Kidney epithelial cell (primary cell): Measurements from ENCODE around the gene RHEB. TPM values are rescaled to one million over a fixed set of nuclear protein-coding genes. Genes with fewer than 3 reads are reported as not detected.

Source experiments
- DNase-seq: peaks from one replicate; pipeline ENCODE4 v3.0.0-alpha.2; 2010; ENCODE audit warnings: low read depth
- H3K27me3 ChIP-seq: 2 replicates; pipeline ENCODE4 v1.6.0; 2011; ENCODE audit warnings: low read length; ENCODE audit not compliant: control insufficient read depth, insufficient read depth
- H3K36me3 ChIP-seq: 2 replicates; pipeline ENCODE4 v1.5.1; 2011; ENCODE audit warnings: low read length; ENCODE audit not compliant: control insufficient read depth, insufficient read depth
- H3K4me3 ChIP-seq: 2 replicates; pipeline ENCODE4 v1.5.1; 2011; ENCODE audit warnings: low read depth, mild to moderate bottlenecking, control low read depth, low read length
- total RNA-seq: library from RNA; depleted of rRNA; stranded (reverse); fragments of >200 nt; gene quantifications from 2 replicates; pipeline ENCODE4 v1.2.3, GENCODE V29; 2015
- TF ChIP-seq, protein P1 (sequence below): IDR thresholded peaks from 2 replicates; pipeline ENCODE4 v1.5.1; 2011; ENCODE audit warnings: mild to moderate bottlenecking, moderate library complexity, low read length, control low read depth, inconsistent platforms; ENCODE audit not compliant: insufficient read depth, poor library complexity, severe bottlenecking

Gene RHEB
- total RNA-seq, 1 donor from 2014 or later, result 139 TPM

DNA sequence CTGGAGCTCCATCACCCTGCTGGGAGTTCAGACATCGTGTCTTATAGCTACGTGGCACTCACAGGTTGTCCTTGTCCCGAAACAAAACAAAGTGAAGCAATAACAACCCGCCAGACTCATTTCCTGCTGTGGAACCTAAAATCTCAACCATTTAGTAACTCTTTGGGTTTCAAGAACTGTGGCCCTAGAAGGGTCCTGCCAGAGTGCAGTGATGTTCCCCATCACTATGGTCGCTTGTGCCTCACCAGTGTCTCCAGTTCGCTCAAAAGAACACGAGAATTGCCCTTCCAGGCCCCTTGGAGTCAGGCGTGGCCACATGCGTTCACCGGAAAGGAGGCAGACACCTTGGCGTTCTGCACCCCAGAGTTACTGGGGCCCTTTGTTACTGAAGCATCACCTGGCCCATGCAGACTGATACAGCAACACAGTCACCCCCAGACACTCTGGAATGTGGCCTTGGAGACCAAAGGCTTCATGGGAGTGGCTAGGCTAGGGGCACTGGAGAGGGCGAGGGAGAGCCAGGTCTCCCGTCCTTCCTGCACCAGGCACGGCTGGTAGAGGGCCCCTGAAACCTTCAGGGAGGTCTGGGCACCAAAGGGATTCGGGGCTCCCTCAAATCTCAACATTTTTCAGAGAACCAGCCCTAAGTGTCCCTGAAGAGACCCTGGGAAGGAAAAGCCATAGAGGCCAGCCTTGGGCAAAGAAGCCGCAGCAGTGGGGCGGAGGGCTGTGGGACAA is 80.7 kb downstream of the RHEB start:
- no peak for DNase-seq
- Histone ChIP-seq H3K27me3 (peaks cover 17% of the 10 kb centered on the region), H3K36me3 (no peaks in the 10 kb centered on the region), H3K4me3 (no peak overlapping the region)
- TF ChIP-seq, protein P1, sequence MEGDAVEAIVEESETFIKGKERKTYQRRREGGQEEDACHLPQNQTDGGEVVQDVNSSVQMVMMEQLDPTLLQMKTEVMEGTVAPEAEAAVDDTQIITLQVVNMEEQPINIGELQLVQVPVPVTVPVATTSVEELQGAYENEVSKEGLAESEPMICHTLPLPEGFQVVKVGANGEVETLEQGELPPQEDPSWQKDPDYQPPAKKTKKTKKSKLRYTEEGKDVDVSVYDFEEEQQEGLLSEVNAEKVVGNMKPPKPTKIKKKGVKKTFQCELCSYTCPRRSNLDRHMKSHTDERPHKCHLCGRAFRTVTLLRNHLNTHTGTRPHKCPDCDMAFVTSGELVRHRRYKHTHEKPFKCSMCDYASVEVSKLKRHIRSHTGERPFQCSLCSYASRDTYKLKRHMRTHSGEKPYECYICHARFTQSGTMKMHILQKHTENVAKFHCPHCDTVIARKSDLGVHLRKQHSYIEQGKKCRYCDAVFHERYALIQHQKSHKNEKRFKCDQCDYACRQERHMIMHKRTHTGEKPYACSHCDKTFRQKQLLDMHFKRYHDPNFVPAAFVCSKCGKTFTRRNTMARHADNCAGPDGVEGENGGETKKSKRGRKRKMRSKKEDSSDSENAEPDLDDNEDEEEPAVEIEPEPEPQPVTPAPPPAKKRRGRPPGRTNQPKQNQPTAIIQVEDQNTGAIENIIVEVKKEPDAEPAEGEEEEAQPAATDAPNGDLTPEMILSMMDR, result no peak

DNA sequence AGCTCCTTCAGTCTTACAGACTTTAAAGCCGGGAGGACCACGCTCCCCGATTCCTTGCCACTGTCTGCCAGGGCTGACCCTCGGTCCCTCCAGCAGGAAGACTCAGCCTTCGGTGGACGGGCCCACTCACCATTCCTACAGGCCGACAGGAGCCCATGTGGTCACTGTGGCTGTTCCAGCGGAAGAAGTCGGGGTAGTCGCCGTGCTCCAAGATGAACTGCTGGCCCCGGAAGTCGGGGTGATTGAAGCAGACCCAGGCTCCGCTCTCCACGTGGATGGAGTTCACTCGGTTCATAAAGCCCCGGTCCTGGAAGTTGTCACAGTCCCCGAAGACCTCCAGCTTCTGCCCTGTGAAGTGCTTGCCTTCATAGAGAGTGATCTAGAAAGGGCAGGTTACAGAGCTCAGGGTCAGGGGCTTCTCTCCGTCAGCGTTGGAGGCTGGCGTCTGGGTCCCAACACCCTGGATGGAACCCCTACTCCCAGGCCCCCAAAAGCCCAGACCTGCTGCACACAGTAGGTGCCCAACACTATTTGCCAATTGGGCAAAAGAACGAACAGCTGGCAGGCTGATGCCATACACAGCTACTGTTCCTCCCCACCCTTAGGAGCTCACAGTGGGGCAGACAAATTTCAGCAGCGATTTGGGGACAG is 81.7 kb downstream of the RHEB start:
- TF ChIP-seq, protein P1, result no peak
- Histone ChIP-seq H3K27me3 (peaks cover 18% of the 10 kb centered on the region), H3K36me3 (no peaks in the 10 kb centered on the region), H3K4me3 (no peak overlapping the region)
- no peak for DNase-seq

- no peak overlapping the region for H3K4me3 ChIP-seq
- TF ChIP-seq, protein P1, result no peak
- H3K36me3 ChIP-seq, result no peaks in the 10 kb centered on the region
- H3K27me3 ChIP-seq, result peaks cover 20% of the 10 kb centered on the region
- DNase-seq, result no peak
Observed at GRCh38 chr7:151437159-151437553, 82.5 kb downstream of the RHEB start.

GRCh38 chr7:151436446-151437158 is 83.1 kb downstream of the RHEB start:
- Histone ChIP-seq H3K27me3 (peaks cover 20% of the 10 kb centered on the region), H3K4me3 (no peak overlapping the region), H3K36me3 (no peaks in the 10 kb centered on the region)
- DNase-seq, result no peak
- TF ChIP-seq, protein P1, result no peak

GRCh38 chr7:151435971-151436370 is 83.7 kb downstream of the RHEB start:
- no peak overlapping the region for H3K4me3 ChIP-seq
- TF ChIP-seq, protein P1, result no peak
- no peaks in the 10 kb centered on the region for H3K36me3 ChIP-seq
- peaks cover 20% of the 10 kb centered on the region for H3K27me3 ChIP-seq
- no peak for DNase-seq
